Measurements from ENCODE around the gene JAK3. TPM values are rescaled to one million over a fixed set of nuclear protein-coding genes. Genes with fewer than 3 reads are reported as not detected.

JAK3 gene
- polyA plus RNA-seq, 2 of the 4 experiments (the other 2 are of a cell fraction), result 0.31 to 0.89 TPM

DNA sequence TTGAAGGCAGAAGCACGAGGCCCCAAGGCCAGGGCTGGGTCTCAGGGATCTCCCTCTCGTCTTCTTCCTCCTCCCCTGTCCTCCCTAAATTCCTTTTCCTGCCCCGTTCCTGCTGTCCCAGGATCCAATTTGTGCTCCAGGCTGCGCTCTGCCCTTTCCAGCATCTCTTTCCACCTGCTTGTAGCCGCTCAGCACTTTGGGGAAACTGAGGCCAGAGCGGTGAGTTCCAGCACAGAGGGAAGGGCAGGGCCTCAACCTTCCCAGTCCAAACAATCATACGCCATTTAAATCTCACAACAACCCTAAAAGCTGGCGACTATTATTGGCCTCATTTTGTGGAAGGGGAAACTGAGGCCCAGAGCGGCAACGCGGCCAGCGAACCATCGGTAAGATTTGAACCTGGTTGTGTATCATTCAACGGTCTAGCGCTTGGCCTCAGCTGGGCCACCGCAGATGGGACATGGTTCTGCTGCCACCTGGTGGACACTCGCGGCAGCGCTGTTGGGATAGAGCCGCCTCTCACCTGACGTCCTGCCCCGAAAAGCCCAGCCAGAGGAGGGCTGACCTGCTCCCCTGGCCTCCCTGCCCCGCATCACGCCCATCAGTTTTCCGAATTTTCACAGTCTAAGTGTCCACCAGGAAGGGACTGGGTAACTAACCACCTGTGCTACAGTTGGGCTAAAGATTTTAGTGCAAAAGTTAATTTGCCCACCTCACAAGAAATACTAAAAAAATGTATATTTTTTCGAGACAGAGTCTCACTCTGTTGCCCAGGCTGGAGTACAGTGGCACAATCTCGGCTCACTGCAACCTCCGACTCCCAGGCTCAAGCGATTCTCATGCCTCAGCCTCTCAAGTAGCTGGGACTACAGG lies 7.7 kb upstream of the JAK3 start:
- DNase-seq (ENCODE audit: low read depth in 1 of 2, low spot score in 1 of 2), result peak; percentile 67 to 81
- H3K4me2 ChIP-seq, result no peak overlapping the region
- no peak for FAIRE-seq
- H3K27ac ChIP-seq, result no peak overlapping the region
- 9% methylated on average over 27 of the region's 29 CpGs for WGBS (ENCODE audit: missing lambda C conversion rate)
- TF ChIP-seq, protein P1, sequence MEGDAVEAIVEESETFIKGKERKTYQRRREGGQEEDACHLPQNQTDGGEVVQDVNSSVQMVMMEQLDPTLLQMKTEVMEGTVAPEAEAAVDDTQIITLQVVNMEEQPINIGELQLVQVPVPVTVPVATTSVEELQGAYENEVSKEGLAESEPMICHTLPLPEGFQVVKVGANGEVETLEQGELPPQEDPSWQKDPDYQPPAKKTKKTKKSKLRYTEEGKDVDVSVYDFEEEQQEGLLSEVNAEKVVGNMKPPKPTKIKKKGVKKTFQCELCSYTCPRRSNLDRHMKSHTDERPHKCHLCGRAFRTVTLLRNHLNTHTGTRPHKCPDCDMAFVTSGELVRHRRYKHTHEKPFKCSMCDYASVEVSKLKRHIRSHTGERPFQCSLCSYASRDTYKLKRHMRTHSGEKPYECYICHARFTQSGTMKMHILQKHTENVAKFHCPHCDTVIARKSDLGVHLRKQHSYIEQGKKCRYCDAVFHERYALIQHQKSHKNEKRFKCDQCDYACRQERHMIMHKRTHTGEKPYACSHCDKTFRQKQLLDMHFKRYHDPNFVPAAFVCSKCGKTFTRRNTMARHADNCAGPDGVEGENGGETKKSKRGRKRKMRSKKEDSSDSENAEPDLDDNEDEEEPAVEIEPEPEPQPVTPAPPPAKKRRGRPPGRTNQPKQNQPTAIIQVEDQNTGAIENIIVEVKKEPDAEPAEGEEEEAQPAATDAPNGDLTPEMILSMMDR (IDR thresholded peaks at IDR 0.05), result peak; percentile 80
- TF ChIP-seq SREBF2 (IDR thresholded peaks at IDR 0.05) (no peak), EHMT2 (IDR thresholded peaks at IDR 0.05; ENCODE audit: low read depth) (no peak), RAD21 (conservative IDR thresholded peaks at IDR 0.05 in 1 of 2, IDR thresholded peaks at IDR 0.05 in 1 of 2) (peak; percentile 89 to 95), BHLHE40 (IDR thresholded peaks at IDR 0.05; ENCODE audit: low read depth, low read length) (no peak), SMC3 (IDR thresholded peaks at IDR 0.05) (peak; percentile 74), RCOR1 (IDR thresholded peaks at IDR 0.05; ENCODE audit: low read depth, low read length) (no peak), MAZ (IDR thresholded peaks at IDR 0.05; ENCODE audit: borderline replicate concordance, low read depth, low read length) (no peak)
- TF ChIP-seq, protein P2, sequence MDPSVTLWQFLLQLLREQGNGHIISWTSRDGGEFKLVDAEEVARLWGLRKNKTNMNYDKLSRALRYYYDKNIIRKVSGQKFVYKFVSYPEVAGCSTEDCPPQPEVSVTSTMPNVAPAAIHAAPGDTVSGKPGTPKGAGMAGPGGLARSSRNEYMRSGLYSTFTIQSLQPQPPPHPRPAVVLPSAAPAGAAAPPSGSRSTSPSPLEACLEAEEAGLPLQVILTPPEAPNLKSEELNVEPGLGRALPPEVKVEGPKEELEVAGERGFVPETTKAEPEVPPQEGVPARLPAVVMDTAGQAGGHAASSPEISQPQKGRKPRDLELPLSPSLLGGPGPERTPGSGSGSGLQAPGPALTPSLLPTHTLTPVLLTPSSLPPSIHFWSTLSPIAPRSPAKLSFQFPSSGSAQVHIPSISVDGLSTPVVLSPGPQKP (IDR thresholded peaks at IDR 0.05; ENCODE audit: low read depth, low read length), result no peak
- no peaks in the 10 kb centered on the region for H3K9me3 ChIP-seq
- H3K4me3 ChIP-seq, result no peak overlapping the region
- POLR2A ChIA-PET, result no interaction called here
- H3K4me1 ChIP-seq, result 0 out of 3 replicates have a peak, but pooled peaks cover 3% of the 10 kb centered on the region
- ATAC-seq, result peak; percentile 69 to 75; a peak in 5 of 6 replicates
- CTCF ChIA-PET, result interaction anchor here (0.5 to 3.3 kb wide), 30 partner anchors 8 to 443 kb away, joined by 3 to 19 read pairs (median 4); partner anchors contain the start of genes B3GNT3 and CCDC124

DNA sequence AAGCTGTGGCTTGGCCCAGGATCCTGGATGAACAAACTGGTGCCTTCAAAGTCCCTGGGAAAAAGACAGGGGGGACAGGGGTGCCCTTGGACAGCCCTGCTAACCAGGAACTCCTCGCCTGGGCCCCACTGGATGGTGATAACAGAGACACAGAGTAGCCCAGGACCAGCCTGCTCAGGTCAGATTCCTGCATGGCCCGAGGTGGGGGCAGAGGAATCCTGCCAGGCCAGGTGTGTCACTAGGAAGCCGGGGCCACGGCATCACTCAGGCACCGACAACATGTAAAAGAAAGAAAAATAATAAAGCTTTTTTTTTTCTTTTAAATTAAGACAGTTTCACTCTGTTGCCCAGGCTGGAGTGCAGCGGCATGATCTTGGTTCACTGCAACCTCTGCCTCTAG lies 6.3 kb upstream of the JAK3 start:
- Histone ChIP-seq H3K4me3 (no peak overlapping the region), H3K4me1 (0 out of 3 replicates have a peak, but pooled peaks cover 2% of the 10 kb centered on the region), H3K4me2 (no peak overlapping the region), H3K27ac (no peak overlapping the region), H3K9me3 (no peaks in the 10 kb centered on the region)
- POLR2A ChIA-PET, result interaction anchor here (0.6 kb wide), 1 partner anchor 51 kb away, joined by 3 read pairs; no protein-coding TSS in a partner anchor
- CTCF ChIA-PET, result interaction anchor here (0.6 to 1.8 kb wide), 4 partner anchors 69 to 437 kb away, joined by 3 to 10 read pairs (median 6); no protein-coding TSS in a partner anchor
- DNase-seq (ENCODE audit: low read depth in 1 of 2, low spot score in 1 of 2) (no peak), ATAC-seq (no peak), FAIRE-seq (no peak)
- 88% methylated on average over 6 of the region's 6 CpGs for WGBS (ENCODE audit: missing lambda C conversion rate)
- TF ChIP-seq, protein P3, sequence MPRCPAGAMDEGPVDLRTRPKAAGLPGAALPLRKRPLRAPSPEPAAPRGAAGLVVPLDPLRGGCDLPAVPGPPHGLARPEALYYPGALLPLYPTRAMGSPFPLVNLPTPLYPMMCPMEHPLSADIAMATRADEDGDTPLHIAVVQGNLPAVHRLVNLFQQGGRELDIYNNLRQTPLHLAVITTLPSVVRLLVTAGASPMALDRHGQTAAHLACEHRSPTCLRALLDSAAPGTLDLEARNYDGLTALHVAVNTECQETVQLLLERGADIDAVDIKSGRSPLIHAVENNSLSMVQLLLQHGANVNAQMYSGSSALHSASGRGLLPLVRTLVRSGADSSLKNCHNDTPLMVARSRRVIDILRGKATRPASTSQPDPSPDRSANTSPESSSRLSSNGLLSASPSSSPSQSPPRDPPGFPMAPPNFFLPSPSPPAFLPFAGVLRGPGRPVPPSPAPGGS (IDR thresholded peaks at IDR 0.05), result no peak
- TF ChIP-seq, protein P4, sequence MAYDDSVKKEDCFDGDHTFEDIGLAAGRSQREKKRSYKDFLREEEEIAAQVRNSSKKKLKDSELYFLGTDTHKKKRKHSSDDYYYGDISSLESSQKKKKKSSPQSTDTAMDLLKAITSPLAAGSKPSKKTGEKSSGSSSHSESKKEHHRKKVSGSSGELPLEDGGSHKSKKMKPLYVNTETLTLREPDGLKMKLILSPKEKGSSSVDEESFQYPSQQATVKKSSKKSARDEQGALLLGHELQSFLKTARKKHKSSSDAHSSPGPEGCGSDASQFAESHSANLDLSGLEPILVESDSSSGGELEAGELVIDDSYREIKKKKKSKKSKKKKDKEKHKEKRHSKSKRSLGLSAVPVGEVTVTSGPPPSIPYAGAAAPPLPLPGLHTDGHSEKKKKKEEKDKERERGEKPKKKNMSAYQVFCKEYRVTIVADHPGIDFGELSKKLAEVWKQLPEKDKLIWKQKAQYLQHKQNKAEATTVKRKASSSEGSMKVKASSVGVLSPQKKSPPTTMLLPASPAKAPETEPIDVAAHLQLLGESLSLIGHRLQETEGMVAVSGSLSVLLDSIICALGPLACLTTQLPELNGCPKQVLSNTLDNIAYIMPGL (CRISPR knock-in tag; IDR thresholded peaks at IDR 0.05; ENCODE audit: borderline replicate concordance), result no peak
- no peak for TF ChIP-seq RARB (CRISPR knock-in tag; IDR thresholded peaks at IDR 0.05)
- TF ChIP-seq SREBF2 (IDR thresholded peaks at IDR 0.05), result no peak
- no peak for TF ChIP-seq HDAC2 (IDR thresholded peaks at IDR 0.05)
- no peak for TF ChIP-seq KDM1A (IDR thresholded peaks at IDR 0.05; ENCODE audit: low read depth)
- TF ChIP-seq FOSB (CRISPR knock-in tag; IDR thresholded peaks at IDR 0.05), result no peak
- TF ChIP-seq NFE2L2 (conservative IDR thresholded peaks at IDR 0.05; ENCODE audit: low read length), result no peak
- no peak for TF ChIP-seq CHD2 (IDR thresholded peaks at IDR 0.05; ENCODE audit: low read length, partially characterized antibody)
- TF ChIP-seq BHLHE40 (IDR thresholded peaks at IDR 0.05; ENCODE audit: low read depth, low read length), result no peak
- TF ChIP-seq PHF8 (IDR thresholded peaks at IDR 0.05; ENCODE audit: borderline replicate concordance, low read depth), result no peak
- TF ChIP-seq, protein P2 (IDR thresholded peaks at IDR 0.05; ENCODE audit: low read depth, low read length), result no peak
- no peak for TF ChIP-seq ZSCAN20 (CRISPR knock-in tag; IDR thresholded peaks at IDR 0.05)
- TF ChIP-seq TFCP2L1 (CRISPR knock-in tag; IDR thresholded peaks at IDR 0.05), result no peak
- TF ChIP-seq JUNB (IDR thresholded peaks at IDR 0.05), result no peak
- TF ChIP-seq, protein P5, sequence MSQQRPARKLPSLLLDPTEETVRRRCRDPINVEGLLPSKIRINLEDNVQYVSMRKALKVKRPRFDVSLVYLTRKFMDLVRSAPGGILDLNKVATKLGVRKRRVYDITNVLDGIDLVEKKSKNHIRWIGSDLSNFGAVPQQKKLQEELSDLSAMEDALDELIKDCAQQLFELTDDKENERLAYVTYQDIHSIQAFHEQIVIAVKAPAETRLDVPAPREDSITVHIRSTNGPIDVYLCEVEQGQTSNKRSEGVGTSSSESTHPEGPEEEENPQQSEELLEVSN (IDR thresholded peaks at IDR 0.05; ENCODE audit: borderline replicate concordance, low read depth), result no peak
- TF ChIP-seq CHD4 (IDR thresholded peaks at IDR 0.05; ENCODE audit: borderline replicate concordance), result no peak
- no peak for TF ChIP-seq ZFP36 (IDR thresholded peaks at IDR 0.05; ENCODE audit: borderline replicate concordance, partially characterized antibody)
- no peak for TF ChIP-seq ZNF302 (CRISPR knock-in tag; IDR thresholded peaks at IDR 0.05)
